ENCODE measurements around the gene NDFIP2. TPM values are rescaled to one million over a fixed set of nuclear protein-coding genes. Genes with fewer than 3 reads are reported as not detected.

Gene NDFIP2
- polyA plus RNA-seq, 1 donor (not counting 4 experiments of a cell fraction or from before 2014, with no cell fraction given) = 244 TPM

DNA sequence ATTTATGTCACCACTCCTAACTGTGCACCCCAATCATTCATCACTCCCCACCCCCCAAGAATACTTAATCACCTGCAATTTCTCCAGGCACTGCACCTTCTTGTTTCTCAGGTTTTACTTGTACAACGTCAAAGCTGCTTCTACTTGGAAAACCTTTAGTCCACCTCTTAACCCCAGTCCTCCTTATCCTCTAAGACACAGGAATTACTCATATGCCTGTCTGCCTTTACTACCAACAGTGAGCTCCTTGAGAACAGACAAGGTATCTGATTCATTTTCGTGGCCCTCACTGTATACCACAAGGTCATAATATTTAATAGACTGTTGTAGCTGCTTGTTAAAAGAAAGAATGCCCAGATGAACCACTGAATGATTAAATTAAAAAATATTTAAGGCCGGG lies 21.0 kb upstream of the NDFIP2 start:
- no peaks in the 10 kb centered on the region for H3K79me2 ChIP-seq (ENCODE audit: control insufficient read depth, insufficient read depth, low read length)
- no peaks in the 10 kb centered on the region for H3K27me3 ChIP-seq (ENCODE audit: control insufficient read depth, extremely low read depth, insufficient read depth, low read length)
- H3K9me3 ChIP-seq (ENCODE audit: control insufficient read depth, low read depth, low read length) = no peaks in the 10 kb centered on the region
- H3K27ac ChIP-seq (ENCODE audit: control insufficient read depth, insufficient read depth, low read length) = no peak overlapping the region
- H3K4me2 ChIP-seq (ENCODE audit: control insufficient read depth, extremely low read depth, insufficient read depth, low read depth, low read length) = no peak overlapping the region
- TF ChIP-seq EZH2 (IDR thresholded peaks at IDR 0.05; ENCODE audit: low read length) = no peak
- TF ChIP-seq, protein P1, sequence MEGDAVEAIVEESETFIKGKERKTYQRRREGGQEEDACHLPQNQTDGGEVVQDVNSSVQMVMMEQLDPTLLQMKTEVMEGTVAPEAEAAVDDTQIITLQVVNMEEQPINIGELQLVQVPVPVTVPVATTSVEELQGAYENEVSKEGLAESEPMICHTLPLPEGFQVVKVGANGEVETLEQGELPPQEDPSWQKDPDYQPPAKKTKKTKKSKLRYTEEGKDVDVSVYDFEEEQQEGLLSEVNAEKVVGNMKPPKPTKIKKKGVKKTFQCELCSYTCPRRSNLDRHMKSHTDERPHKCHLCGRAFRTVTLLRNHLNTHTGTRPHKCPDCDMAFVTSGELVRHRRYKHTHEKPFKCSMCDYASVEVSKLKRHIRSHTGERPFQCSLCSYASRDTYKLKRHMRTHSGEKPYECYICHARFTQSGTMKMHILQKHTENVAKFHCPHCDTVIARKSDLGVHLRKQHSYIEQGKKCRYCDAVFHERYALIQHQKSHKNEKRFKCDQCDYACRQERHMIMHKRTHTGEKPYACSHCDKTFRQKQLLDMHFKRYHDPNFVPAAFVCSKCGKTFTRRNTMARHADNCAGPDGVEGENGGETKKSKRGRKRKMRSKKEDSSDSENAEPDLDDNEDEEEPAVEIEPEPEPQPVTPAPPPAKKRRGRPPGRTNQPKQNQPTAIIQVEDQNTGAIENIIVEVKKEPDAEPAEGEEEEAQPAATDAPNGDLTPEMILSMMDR (optimal IDR thresholded peaks at IDR 0.05 in 1 of 3, IDR thresholded peaks at IDR 0.05 in 1 of 3, conservative IDR thresholded peaks at IDR 0.05 in 1 of 3; ENCODE audit: extremely low read depth in 1 of 3, insufficient read depth in 2 of 3, low read length in 3 of 3) = no peak
- H3K36me3 ChIP-seq (ENCODE audit: control insufficient read depth in 2 of 2, extremely low read depth in 1 of 2, insufficient read depth in 2 of 2, low read length in 2 of 2) = no peaks in the 10 kb centered on the region
- DNase-seq (ENCODE audit: low read depth, low spot score) = no peak
- H3K4me3 ChIP-seq (ENCODE audit: control insufficient read depth in 2 of 3, extremely low read depth in 1 of 3, insufficient read depth in 2 of 3, low read depth in 1 of 3, low read length in 3 of 3) = no peak overlapping the region
- H4K20me1 ChIP-seq (ENCODE audit: control insufficient read depth, extremely low read depth, insufficient read depth, low read length) = no peaks in the 10 kb centered on the region
- peaks cover 2% of the 10 kb centered on the region for H3K9me1 ChIP-seq (ENCODE audit: control insufficient read depth, extremely low read depth, insufficient read depth, low read length)
- dilution Hi-C loops (cut with MboI; ENCODE audit: extremely low pct_ligation_motif_present, low sequenced_read_pairs) = no loop called here
- no peak overlapping the region for H3K9ac ChIP-seq (ENCODE audit: control insufficient read depth, extremely low read depth, insufficient read depth, low read length)
- no peak for FAIRE-seq
- no peak overlapping the region for H2AFZ ChIP-seq (ENCODE audit: control insufficient read depth, low read length)
- peaks cover 13% of the 10 kb centered on the region for H3K4me1 ChIP-seq (ENCODE audit: control insufficient read depth, extremely low read depth, insufficient read depth, low read length)

DNA sequence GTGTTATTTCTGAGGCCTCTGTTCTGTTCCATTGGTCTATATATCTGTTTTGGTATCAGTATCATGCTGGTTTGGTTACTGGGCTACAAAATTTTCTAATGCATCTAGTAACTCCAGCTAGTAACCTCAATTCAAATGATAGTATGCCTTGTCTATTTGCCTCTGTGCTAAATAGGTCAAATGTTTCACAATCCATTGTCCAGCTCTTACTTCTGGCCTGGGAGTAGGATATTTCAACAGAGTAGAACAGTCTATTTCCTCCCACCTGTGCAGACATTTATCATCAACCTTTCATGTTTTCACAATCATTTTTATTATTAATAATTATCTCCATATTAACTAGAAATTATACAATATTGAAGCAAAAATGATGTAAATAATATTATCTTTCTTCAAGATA lies 18.1 kb upstream of the NDFIP2 start:
- Histone ChIP-seq H3K27me3 (ENCODE audit: control insufficient read depth, extremely low read depth, insufficient read depth, low read length) (no peaks in the 10 kb centered on the region), H3K4me3 (ENCODE audit: control insufficient read depth in 2 of 3, extremely low read depth in 1 of 3, insufficient read depth in 2 of 3, low read depth in 1 of 3, low read length in 3 of 3) (no peak overlapping the region), H3K9me1 (ENCODE audit: control insufficient read depth, extremely low read depth, insufficient read depth, low read length) (peaks cover 2% of the 10 kb centered on the region), H3K27ac (ENCODE audit: control insufficient read depth, insufficient read depth, low read length) (no peak overlapping the region), H3K4me2 (ENCODE audit: control insufficient read depth, extremely low read depth, insufficient read depth, low read depth, low read length) (no peak overlapping the region), H2AFZ (ENCODE audit: control insufficient read depth, low read length) (no peak overlapping the region), H3K9me3 (ENCODE audit: control insufficient read depth, low read depth, low read length) (no peaks in the 10 kb centered on the region), H3K4me1 (ENCODE audit: control insufficient read depth, extremely low read depth, insufficient read depth, low read length) (peaks cover 12% of the 10 kb centered on the region), H3K79me2 (ENCODE audit: control insufficient read depth, insufficient read depth, low read length) (no peaks in the 10 kb centered on the region), H3K9ac (ENCODE audit: control insufficient read depth, extremely low read depth, insufficient read depth, low read length) (no peak overlapping the region), H3K36me3 (ENCODE audit: control insufficient read depth in 2 of 2, extremely low read depth in 1 of 2, insufficient read depth in 2 of 2, low read length in 2 of 2) (no peaks in the 10 kb centered on the region), H4K20me1 (ENCODE audit: control insufficient read depth, extremely low read depth, insufficient read depth, low read length) (no peaks in the 10 kb centered on the region)
- FAIRE-seq (no peak), DNase-seq (ENCODE audit: low read depth, low spot score) (no peak)
- dilution Hi-C loops (cut with MboI; ENCODE audit: extremely low pct_ligation_motif_present, low sequenced_read_pairs) = no loop called here
- TF ChIP-seq, protein P1 (optimal IDR thresholded peaks at IDR 0.05 in 1 of 3, IDR thresholded peaks at IDR 0.05 in 1 of 3, conservative IDR thresholded peaks at IDR 0.05 in 1 of 3; ENCODE audit: extremely low read depth in 1 of 3, insufficient read depth in 2 of 3, low read length in 3 of 3) = no peak
- TF ChIP-seq EZH2 (IDR thresholded peaks at IDR 0.05; ENCODE audit: low read length) = no peak
